ENCODE results near the gene PPM1A. TPM values are rescaled to one million over a fixed set of nuclear protein-coding genes. Genes with fewer than 3 reads are reported as not detected.

PPM1A gene
- total RNA-seq, 2 donors from 2014 or later, result 37.4 to 58.3 TPM

DNA sequence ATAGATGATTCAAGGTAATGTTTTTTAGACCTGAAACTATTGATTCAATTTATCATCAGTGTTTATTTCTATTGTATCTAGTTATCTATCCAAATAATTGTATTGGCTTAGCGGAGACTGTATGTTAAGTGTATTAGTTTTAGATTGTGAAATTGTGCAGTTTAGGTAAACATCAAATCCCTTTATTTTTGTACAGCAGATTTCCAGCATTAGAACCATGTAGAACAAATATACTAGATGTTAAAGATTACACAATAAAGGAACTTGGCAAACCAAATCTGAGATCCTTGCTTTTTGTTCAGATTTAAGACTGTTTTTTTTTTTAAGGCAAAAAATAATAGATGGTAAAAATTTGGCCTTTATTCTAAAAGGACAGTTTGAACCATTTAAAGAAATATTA, 39.3 kb downstream of the PPM1A start:
- Histone ChIP-seq H3K4me1 (ENCODE audit: control insufficient read depth in 1 of 2, low read depth in 2 of 2) (no peaks in the 10 kb centered on the region), H3K4me3 (no peak overlapping the region), H3K36me3 (peaks cover 9% of the 10 kb centered on the region), H3K9me3 (no peaks in the 10 kb centered on the region), H3K27me3 (replicated peaks; ENCODE audit: insufficient read depth) (no peaks in the 10 kb centered on the region), H3K27ac (no peak overlapping the region)
- DNase-seq (ENCODE audit: low spot score) (no peak), ATAC-seq (ENCODE audit: insufficient number of reproducible peaks, low FRiP score, low read depth) (no peak)
- TF ChIP-seq, protein P1, sequence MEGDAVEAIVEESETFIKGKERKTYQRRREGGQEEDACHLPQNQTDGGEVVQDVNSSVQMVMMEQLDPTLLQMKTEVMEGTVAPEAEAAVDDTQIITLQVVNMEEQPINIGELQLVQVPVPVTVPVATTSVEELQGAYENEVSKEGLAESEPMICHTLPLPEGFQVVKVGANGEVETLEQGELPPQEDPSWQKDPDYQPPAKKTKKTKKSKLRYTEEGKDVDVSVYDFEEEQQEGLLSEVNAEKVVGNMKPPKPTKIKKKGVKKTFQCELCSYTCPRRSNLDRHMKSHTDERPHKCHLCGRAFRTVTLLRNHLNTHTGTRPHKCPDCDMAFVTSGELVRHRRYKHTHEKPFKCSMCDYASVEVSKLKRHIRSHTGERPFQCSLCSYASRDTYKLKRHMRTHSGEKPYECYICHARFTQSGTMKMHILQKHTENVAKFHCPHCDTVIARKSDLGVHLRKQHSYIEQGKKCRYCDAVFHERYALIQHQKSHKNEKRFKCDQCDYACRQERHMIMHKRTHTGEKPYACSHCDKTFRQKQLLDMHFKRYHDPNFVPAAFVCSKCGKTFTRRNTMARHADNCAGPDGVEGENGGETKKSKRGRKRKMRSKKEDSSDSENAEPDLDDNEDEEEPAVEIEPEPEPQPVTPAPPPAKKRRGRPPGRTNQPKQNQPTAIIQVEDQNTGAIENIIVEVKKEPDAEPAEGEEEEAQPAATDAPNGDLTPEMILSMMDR (IDR thresholded peaks at IDR 0.05), result no peak

DNA sequence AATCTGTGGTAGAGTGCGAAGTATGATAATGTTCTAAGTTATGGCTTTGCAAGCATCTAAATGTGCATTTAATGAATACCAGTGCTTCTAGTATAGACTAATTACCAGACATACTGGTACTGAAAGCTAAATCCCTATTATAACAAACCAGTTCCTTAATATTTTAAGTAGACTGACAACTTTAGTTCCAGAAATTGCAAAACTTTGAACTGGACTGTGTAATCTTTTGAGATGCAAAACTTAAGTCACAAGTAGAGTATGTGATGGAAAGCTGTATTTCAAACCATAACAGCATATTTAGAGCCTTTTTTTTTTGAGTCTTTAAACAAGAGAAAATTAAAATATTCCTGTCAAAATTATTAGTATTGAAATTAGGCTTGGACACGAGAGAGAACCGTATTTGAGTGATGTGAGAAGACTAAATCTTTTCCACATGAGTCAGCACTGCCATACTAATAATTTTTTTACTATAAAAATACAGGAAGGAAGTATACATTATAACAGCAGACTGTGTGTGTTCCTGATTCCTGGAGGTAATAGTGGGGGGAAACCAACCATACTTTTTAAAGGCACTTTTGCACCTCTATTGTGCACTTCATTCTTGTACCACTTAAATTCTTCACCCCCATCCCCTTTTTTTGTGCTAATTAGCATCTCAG, 45.5 kb downstream of the PPM1A start:
- Histone ChIP-seq H3K27ac (no peak overlapping the region), H3K4me1 (ENCODE audit: control insufficient read depth in 1 of 2, low read depth in 2 of 2) (no peaks in the 10 kb centered on the region), H3K36me3 (peaks cover 6% of the 10 kb centered on the region), H3K9me3 (no peaks in the 10 kb centered on the region), H3K4me3 (no peak overlapping the region), H3K27me3 (replicated peaks; ENCODE audit: insufficient read depth) (no peaks in the 10 kb centered on the region)
- TF ChIP-seq, protein P1 (IDR thresholded peaks at IDR 0.05), result no peak
- ATAC-seq (ENCODE audit: insufficient number of reproducible peaks, low FRiP score, low read depth), result no peak
- no peak for DNase-seq (ENCODE audit: low spot score)

DNA sequence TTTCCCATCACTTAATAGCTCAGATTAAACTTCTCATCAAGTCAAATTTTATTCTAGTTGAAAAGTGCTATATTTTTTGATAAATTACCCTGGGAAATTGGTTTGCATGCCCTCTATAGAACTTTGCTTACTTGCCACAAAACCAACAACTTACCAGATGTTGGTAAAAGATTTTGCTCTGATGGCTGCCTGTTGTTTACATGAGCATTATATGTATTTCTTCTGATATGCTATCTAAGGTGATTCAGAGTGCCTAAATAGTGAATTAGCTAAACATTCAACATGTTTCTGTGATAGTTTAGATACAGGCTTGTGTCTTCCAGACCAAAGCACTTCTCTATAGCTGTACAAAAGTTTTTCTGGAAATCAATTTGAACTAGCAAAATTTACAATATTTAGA, 51.0 kb downstream of the PPM1A start:
- DNase-seq (ENCODE audit: low spot score), result no peak
- no peaks in the 10 kb centered on the region for H3K9me3 ChIP-seq
- H3K4me3 ChIP-seq, result no peak overlapping the region
- H3K27me3 ChIP-seq (replicated peaks; ENCODE audit: insufficient read depth), result no peaks in the 10 kb centered on the region
- TF ChIP-seq, protein P1 (IDR thresholded peaks at IDR 0.05), result no peak
- H3K36me3 ChIP-seq, result no peaks in the 10 kb centered on the region
- no peak for ATAC-seq (ENCODE audit: insufficient number of reproducible peaks, low FRiP score, low read depth)
- H3K4me1 ChIP-seq (ENCODE audit: control insufficient read depth in 1 of 2, low read depth in 2 of 2), result no peaks in the 10 kb centered on the region
- H3K27ac ChIP-seq, result no peak overlapping the region

GRCh38 chr14:60301685-60302084, 52.7 kb downstream of the PPM1A start:
- H3K27ac ChIP-seq, result no peak overlapping the region
- DNase-seq (ENCODE audit: low spot score) (no peak), ATAC-seq (ENCODE audit: insufficient number of reproducible peaks, low FRiP score, low read depth) (no peak)
- TF ChIP-seq, protein P1 (IDR thresholded peaks at IDR 0.05), result no peak
- no peak overlapping the region for H3K4me3 ChIP-seq
- H3K27me3 ChIP-seq (replicated peaks; ENCODE audit: insufficient read depth), result no peaks in the 10 kb centered on the region
- no peaks in the 10 kb centered on the region for H3K4me1 ChIP-seq (ENCODE audit: control insufficient read depth in 1 of 2, low read depth in 2 of 2)
- H3K36me3 ChIP-seq, result no peaks in the 10 kb centered on the region
- no peaks in the 10 kb centered on the region for H3K9me3 ChIP-seq

- Histone ChIP-seq H3K27me3 (replicated peaks; ENCODE audit: insufficient read depth) (no peaks in the 10 kb centered on the region), H3K9me3 (no peaks in the 10 kb centered on the region), H3K4me3 (no peak overlapping the region), H3K36me3 (no peaks in the 10 kb centered on the region), H3K4me1 (ENCODE audit: control insufficient read depth in 1 of 2, low read depth in 2 of 2) (no peaks in the 10 kb centered on the region), H3K27ac (no peak overlapping the region)
- no peak for ATAC-seq (ENCODE audit: insufficient number of reproducible peaks, low FRiP score, low read depth)
- TF ChIP-seq, protein P1 (IDR thresholded peaks at IDR 0.05), result no peak
- no peak for DNase-seq (ENCODE audit: low spot score)
Observed at GRCh38 chr14:60302663-60303062, 53.6 kb downstream of the PPM1A start.
